ENCODE data around the gene ZG16B.

- TF ChIP-seq CTCF (tag by site-specific recombination; IDR thresholded peaks at IDR 0.05), result no peak
- TF ChIP-seq ZNF777 (tag by site-specific recombination; IDR thresholded peaks at IDR 0.05; ENCODE audit: borderline replicate concordance), result no peak
- no peak for TF ChIP-seq ZNF701 (tag by site-specific recombination; IDR thresholded peaks at IDR 0.05)
- no peak for TF ChIP-seq ZNF830 (tag by site-specific recombination; IDR thresholded peaks at IDR 0.05; ENCODE audit: low read depth)
- TF ChIP-seq ZNF501 (tag by site-specific recombination; IDR thresholded peaks at IDR 0.05), result no peak
- TF ChIP-seq ZNF366 (tag by site-specific recombination; conservative IDR thresholded peaks at IDR 0.05), result peak; percentile 83
- TF ChIP-seq ZNF311 (tag by site-specific recombination; IDR thresholded peaks at IDR 0.05; ENCODE audit: borderline replicate concordance), result no peak
- TF ChIP-seq ZNF449 (tag by site-specific recombination; IDR thresholded peaks at IDR 0.05), result no peak
- TF ChIP-seq ZNF350 (tag by site-specific recombination; IDR thresholded peaks at IDR 0.05), result no peak
- no peak for TF ChIP-seq SALL2 (tag by site-specific recombination; IDR thresholded peaks at IDR 0.05; ENCODE audit: borderline replicate concordance)
- TF ChIP-seq REST (tag by site-specific recombination; IDR thresholded peaks at IDR 0.05), result no peak
- no peak for TF ChIP-seq ZSCAN30 (tag by site-specific recombination; IDR thresholded peaks at IDR 0.05)
- TF ChIP-seq ZBTB21 (tag by site-specific recombination; IDR thresholded peaks at IDR 0.05), result peak; percentile 53; the same call in 1 of the 2 replicates
Observed at GRCh38 chr16:2795395-2796143, 34.5 kb upstream of the ZG16B start.
